ENCODE data around the gene GRM7.

Gene GRM7

GRCh38 chr3:7194071-7194835 is 333.3 kb downstream of the GRM7 start:
- H3K4me3 ChIP-seq (ENCODE audit: low read depth, low read length): no peak overlapping the region
- DNase-seq (ENCODE audit: low read depth): no peak
- TF ChIP-seq CTCF (IDR thresholded peaks at IDR 0.05; ENCODE audit: control insufficient read depth, extremely low read depth, insufficient read depth): no peak

GRCh38 chr3:7195934-7196333 is 335.0 kb downstream of the GRM7 start:
- no peak for DNase-seq (ENCODE audit: low read depth)
- TF ChIP-seq CTCF (IDR thresholded peaks at IDR 0.05; ENCODE audit: control insufficient read depth, extremely low read depth, insufficient read depth): no peak
- no peak overlapping the region for H3K4me3 ChIP-seq (ENCODE audit: low read depth, low read length)

GRCh38 chr3:7201784-7202183 is 340.9 kb downstream of the GRM7 start:
- DNase-seq (ENCODE audit: low read depth): no peak
- H3K4me3 ChIP-seq (ENCODE audit: low read depth, low read length): no peak overlapping the region
- TF ChIP-seq CTCF (IDR thresholded peaks at IDR 0.05; ENCODE audit: control insufficient read depth, extremely low read depth, insufficient read depth): no peak

GRCh38 chr3:7203969-7204847 is 343.3 kb downstream of the GRM7 start:
- TF ChIP-seq CTCF (IDR thresholded peaks at IDR 0.05; ENCODE audit: control insufficient read depth, extremely low read depth, insufficient read depth): no peak
- no peak for DNase-seq (ENCODE audit: low read depth)
- H3K4me3 ChIP-seq (ENCODE audit: low read depth, low read length): no peak overlapping the region

GRCh38 chr3:7204848-7205156 is 343.9 kb downstream of the GRM7 start:
- no peak overlapping the region for H3K4me3 ChIP-seq (ENCODE audit: low read depth, low read length)
- no peak for DNase-seq (ENCODE audit: low read depth)
- no peak for TF ChIP-seq CTCF (IDR thresholded peaks at IDR 0.05; ENCODE audit: control insufficient read depth, extremely low read depth, insufficient read depth)

GRCh38 chr3:7205535-7205934 is 344.6 kb downstream of the GRM7 start:
- no peak for TF ChIP-seq CTCF (IDR thresholded peaks at IDR 0.05; ENCODE audit: control insufficient read depth, extremely low read depth, insufficient read depth)
- DNase-seq (ENCODE audit: low read depth): no peak
- no peak overlapping the region for H3K4me3 ChIP-seq (ENCODE audit: low read depth, low read length)
